Common myeloid progenitor, CD34-positive (primary cell): ENCODE data around the gene CCDC40.

Experiments used
- CTCF ChIA-PET: fragments of 350-600 bp; sonication (Branson Sonifier 250); formaldehyde crosslinking; loops from one replicate; lab custom pipeline; 2021; ENCODE audit warnings: antibody characterized with exemption; lab: Charles Lee
- POLR2A ChIA-PET: fragments of 350-600 bp; sonication (Branson Sonifier 250); formaldehyde crosslinking; loops from one replicate; lab custom pipeline; 2021; ENCODE audit warnings: antibody characterized with exemption; lab: Charles Lee
- DNase-seq, 3 donors: peaks; one replicate each; pipeline versions ENCODE4 v3.0.0 to v3.0.0-alpha.2; 2013
- H3K27ac ChIP-seq, 2 experiments: 1 replicate in 1 of 2; 2 replicates in 1 of 2; pipeline ENCODE4 v1.7.0; 2013; ENCODE audit warnings: inconsistent platforms in 2 of 2, low read length in 2 of 2, mild to moderate bottlenecking in 2 of 2, low read depth in 1 of 2, moderate library complexity in 1 of 2; ENCODE audit not compliant: severe bottlenecking in 2 of 2, insufficient read depth in 1 of 2, poor library complexity in 1 of 2
- H3K27me3 ChIP-seq, 5 experiments: replicated peaks in 2 of 5; 1 replicate in 3 of 5; 2 replicates in 2 of 5; pipeline versions ENCODE4 v1.6.1 to v1.7.0; 2013; ENCODE audit warnings: low read length in 4 of 5, mild to moderate bottlenecking in 2 of 5, moderate library complexity in 2 of 5, inconsistent platforms in 1 of 5; ENCODE audit not compliant: insufficient read depth in 5 of 5, control insufficient read depth in 4 of 5
- H3K36me3 ChIP-seq, 4 experiments: 1 replicate in 2 of 4; 2 replicates in 2 of 4; pipeline versions ENCODE4 v1.6.1 to v1.7.0; 2013; ENCODE audit warnings: low read length in 3 of 4, control low read depth in 1 of 4, mild to moderate bottlenecking in 1 of 4; ENCODE audit not compliant: control insufficient read depth in 4 of 4, insufficient read depth in 4 of 4
- H3K4me1 ChIP-seq, 4 experiments: 1 replicate in 3 of 4; 2 replicates in 1 of 4; pipeline versions ENCODE4 v1.6.1 to v1.7.1; 2013; ENCODE audit warnings: low read length in 3 of 4, mild to moderate bottlenecking in 3 of 4, control low read depth in 1 of 4, inconsistent platforms in 1 of 4, moderate library complexity in 1 of 4; ENCODE audit not compliant: control insufficient read depth in 4 of 4, insufficient read depth in 4 of 4; ENCODE audit errors: control extremely low read depth in 1 of 4
- H3K4me3 ChIP-seq, 7 experiments: 1 replicate in 4 of 7; 2 replicates in 3 of 7; pipeline versions ENCODE4 v1.5.1 to v1.7.0; 2013; ENCODE audit warnings: mild to moderate bottlenecking in 7 of 7, low read length in 6 of 7, moderate library complexity in 6 of 7, inconsistent platforms in 2 of 7, low read depth in 2 of 7, control low read depth in 1 of 7; ENCODE audit not compliant: insufficient read depth in 4 of 7, control insufficient read depth in 1 of 7; ENCODE audit errors: extremely low read depth in 1 of 7
- H3K9me3 ChIP-seq, 5 experiments: 1 replicate in 4 of 5; 2 replicates in 1 of 5; pipeline versions ENCODE4 v1.6.1 to v1.7.1; 2013; ENCODE audit warnings: low read length in 4 of 5, mild to moderate bottlenecking in 2 of 5, inconsistent platforms in 1 of 5, low read depth in 1 of 5, moderate library complexity in 1 of 5; ENCODE audit not compliant: control insufficient read depth in 4 of 5, insufficient read depth in 2 of 5; ENCODE audit errors: control extremely low read depth in 1 of 5
- WGBS: methylation state at CpG from one replicate; pipeline ENCODE4 v1.1.5; 2013; ENCODE audit not compliant: insufficient coverage; 5-methylcytosine and 5-hydroxymethylcytosine counted together

The CCDC40 gene

DNA sequence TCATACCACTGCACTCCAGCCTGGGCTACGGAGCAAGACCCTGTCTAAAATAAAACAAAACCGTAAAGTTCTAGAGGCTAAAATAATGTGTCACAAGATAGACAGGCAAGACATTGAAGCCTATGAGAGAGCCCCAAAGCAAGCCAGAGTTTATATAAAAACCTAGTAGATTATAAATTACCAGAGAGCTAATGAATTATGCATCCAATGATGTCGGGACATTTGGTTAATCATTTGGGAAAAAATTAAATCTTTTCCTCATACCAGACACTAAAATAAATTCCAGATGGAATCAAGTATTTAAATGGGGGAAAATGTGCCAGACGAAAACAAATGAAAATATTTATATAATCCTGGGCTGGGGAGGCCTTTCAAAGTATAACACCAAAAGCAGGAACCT lies 24.2 kb downstream of the CCDC40 start:
- Histone ChIP-seq H3K9me3 (no peaks in the 10 kb centered on the region), H3K4me3 (no peak overlapping the region), H3K36me3 (no peaks in the 10 kb centered on the region), H3K27ac (no peak overlapping the region), H3K27me3 (no peaks in the 10 kb centered on the region), H3K4me1 (peaks cover 0 to 6% (median 0%) of the 10 kb centered on the region in 4 experiments)
- WGBS: 100% methylated on average over 2 of the region's 4 CpGs
- DNase-seq: no peak
- POLR2A ChIA-PET: no interaction called here
- CTCF ChIA-PET: interaction anchor here (0.6 kb wide), 1 partner anchor 20 kb away, joined by 3 read pairs; no protein-coding TSS in a partner anchor

DNA sequence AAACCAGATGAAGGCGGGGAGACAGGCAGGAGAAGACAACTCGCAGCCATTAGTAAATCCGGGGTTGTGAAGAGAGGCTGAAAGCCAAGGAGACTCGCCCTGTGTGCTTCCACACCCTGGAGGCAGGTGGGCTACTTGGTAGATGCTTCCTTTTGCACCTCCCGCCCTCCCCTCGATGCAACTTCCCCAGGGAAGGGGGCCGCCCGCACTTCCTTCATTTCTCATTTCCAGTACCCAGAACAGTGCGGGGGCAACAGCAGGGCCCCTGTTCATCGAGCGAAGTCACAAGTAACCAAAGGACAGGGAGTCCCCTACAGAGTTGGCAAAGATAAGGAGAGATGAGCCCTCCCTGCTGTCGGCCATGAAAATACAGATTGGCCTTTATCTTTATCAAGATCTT lies 25.0 kb downstream of the CCDC40 start:
- POLR2A ChIA-PET: no interaction called here
- Histone ChIP-seq H3K36me3 (no peaks in the 10 kb centered on the region), H3K9me3 (no peaks in the 10 kb centered on the region), H3K27ac (no peak overlapping the region), H3K4me1 (peaks cover 0 to 6% (median 0%) of the 10 kb centered on the region in 4 experiments), H3K27me3 (no peaks in the 10 kb centered on the region), H3K4me3 (no peak overlapping the region)
- 83% methylated on average over 10 of the region's 12 CpGs for WGBS
- CTCF ChIA-PET: no interaction called here
- no peak for DNase-seq

DNA sequence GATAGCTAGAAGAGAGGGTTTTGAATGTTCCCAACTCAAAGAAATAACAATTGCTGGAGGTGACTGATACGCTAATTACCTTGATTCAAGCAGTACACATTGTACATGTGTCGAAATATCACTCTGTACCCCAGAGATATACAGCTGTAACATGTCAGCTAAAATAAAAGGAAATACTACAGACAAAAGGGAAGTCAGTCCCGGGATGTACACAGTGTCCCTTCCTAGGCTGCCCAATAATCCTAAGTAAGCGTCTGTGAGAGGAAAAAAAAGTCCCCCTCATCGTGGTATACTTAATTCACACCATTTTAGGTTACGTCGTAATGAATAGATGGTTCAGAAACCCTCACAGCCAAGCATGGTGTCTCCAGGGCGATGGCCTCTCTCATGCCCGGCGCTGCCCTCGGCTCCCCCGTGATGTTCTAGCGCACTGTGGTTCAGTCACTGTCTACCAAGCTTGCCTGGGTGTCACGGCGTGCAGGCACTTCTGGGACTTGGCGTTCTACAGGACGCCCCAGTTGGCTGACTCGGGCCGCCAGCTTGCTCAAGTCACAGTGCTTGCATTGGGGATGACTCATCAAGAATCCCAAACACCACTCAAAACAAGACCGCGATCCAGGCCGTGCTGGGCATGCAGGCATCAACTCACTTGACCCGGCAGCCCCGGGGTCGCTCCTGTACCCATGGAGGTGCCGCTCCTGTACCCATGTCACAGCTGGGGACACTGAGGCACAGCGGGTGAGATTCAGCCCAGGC lies 27.6 kb downstream of the CCDC40 start:
- POLR2A ChIA-PET: no interaction called here
- Histone ChIP-seq H3K4me1 (peaks cover 0 to 8% (median 2%) of the 10 kb centered on the region in 4 experiments), H3K27ac (no peak overlapping the region), H3K27me3 (no peaks in the 10 kb centered on the region), H3K9me3 (no peaks in the 10 kb centered on the region), H3K4me3 (no peak overlapping the region), H3K36me3 (no peaks in the 10 kb centered on the region)
- WGBS: 84% methylated on average over 20 of the region's 27 CpGs
- CTCF ChIA-PET: no interaction called here
- DNase-seq: peak in 2 of 3 donors; percentile 27 to 37

DNA sequence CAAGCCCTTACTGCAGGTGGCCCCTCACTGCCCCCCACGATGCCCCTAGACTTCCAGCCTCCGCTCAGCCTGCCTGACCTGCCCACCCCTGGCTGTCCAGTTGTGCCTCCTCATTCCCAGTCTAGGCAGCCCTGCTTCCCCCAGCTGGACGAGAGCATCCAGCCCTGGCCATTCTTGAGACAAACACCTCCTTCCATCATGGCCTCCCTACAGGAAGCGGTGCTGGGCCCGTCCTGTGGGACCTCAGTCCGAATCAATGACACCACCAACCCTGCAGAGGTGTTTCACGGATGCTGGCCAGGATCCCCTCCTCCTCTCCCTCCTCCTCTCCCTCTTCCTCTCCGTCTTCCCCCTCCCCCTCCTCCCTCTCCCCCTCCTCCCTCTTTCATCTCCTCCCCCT lies 28.3 kb downstream of the CCDC40 start:
- no peak overlapping the region for H3K4me3 ChIP-seq
- no peaks in the 10 kb centered on the region for H3K9me3 ChIP-seq
- WGBS: 97% methylated on average over 7 of the region's 8 CpGs
- H3K4me1 ChIP-seq: peaks cover 0 to 12% (median 5%) of the 10 kb centered on the region in 4 experiments
- H3K27ac ChIP-seq: no peak overlapping the region
- H3K27me3 ChIP-seq: no peaks in the 10 kb centered on the region
- no peak for DNase-seq
- H3K36me3 ChIP-seq: no peaks in the 10 kb centered on the region
- ChIA-PET POLR2A (no interaction called here), CTCF (no interaction called here)

DNA sequence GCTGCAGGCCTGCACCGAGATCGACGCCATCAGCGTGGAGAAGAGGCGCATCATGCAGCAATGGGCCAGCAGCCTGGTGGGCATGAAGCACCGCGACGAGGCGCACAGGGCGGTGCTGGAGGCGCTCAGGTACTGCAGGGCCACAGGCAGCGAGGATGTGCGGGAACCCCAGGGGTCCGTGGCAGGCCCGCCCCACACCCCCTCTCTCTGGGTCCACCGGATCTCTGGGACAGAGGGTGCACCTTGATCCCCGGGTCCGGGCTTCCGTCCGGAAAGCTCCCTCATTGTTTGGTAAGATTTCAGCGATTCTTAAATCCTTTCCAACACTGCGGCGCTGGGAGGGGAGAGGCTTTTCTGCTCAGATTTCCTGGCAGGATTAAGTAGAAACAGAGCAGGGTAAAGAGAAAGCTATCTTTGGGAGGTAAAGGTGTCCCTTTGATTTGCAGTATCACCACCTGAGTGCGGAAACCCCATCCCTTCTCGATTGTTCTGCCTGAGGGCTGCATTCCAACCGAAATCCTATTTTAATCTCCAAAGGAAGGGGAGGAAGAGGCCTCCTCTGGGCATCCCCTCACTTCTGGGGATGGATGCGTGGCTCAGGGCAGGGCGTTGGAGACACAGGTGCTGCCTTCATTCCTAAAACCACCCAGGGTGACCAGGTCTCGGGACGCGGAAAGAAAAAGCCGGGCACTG lies 29.2 kb downstream of the CCDC40 start:
- no peak for DNase-seq
- H3K36me3 ChIP-seq: no peaks in the 10 kb centered on the region
- peaks cover 0 to 12% (median 5%) of the 10 kb centered on the region in 4 experiments for H3K4me1 ChIP-seq
- CTCF ChIA-PET: no interaction called here
- H3K4me3 ChIP-seq: no peak overlapping the region
- H3K27me3 ChIP-seq: no peaks in the 10 kb centered on the region
- POLR2A ChIA-PET: no interaction called here
- H3K9me3 ChIP-seq: no peaks in the 10 kb centered on the region
- 87% methylated on average over 23 of the region's 32 CpGs for WGBS
- no peak overlapping the region for H3K27ac ChIP-seq

DNA sequence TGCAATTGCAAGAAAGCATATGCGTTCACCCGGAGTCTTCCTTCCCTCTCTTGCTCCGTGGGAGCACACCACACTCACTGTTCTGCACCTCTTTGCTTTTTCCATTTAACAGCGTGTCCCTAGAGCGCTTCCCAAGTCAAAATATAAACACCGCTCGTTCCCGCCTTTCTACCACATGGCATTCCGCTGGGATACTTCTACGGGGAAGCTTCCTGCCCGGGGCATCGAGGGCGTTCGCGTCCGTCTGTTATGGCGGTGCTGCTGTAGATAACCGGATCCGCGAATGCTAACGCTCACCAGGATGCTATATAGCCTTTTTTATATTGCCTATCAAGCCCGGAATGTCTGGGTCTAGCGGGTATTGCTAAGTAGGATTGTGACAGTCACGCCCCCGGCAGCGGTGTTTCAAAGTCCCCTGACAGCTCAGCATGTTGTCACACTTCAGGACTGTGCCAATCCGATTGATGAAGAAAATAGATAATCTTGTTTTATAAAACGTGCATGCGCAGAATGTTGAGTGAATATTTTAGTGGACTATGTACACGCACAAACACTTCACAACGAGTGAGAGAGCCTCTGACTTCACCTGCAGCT lies 31.0 kb downstream of the CCDC40 start:
- ChIA-PET CTCF (no interaction called here), POLR2A (no interaction called here)

More for the DNA sequence above, 31.0 kb downstream of the CCDC40 start:
- Histone ChIP-seq H3K4me3 (no peak overlapping the region), H3K36me3 (no peaks in the 10 kb centered on the region), H3K9me3 (no peaks in the 10 kb centered on the region), H3K27me3 (no peaks in the 10 kb centered on the region), H3K4me1 (peaks cover 0 to 22% (median 11%) of the 10 kb centered on the region in 4 experiments), H3K27ac (no peak overlapping the region)
- WGBS: 98% methylated on average over 30 of the region's 31 CpGs
- no peak for DNase-seq
